ENCODE results near the gene SHTN1. TPM values are rescaled to one million over a fixed set of nuclear protein-coding genes. Genes with fewer than 3 reads are reported as not detected.

The SHTN1 gene
- total RNA-seq, 1 experiment from 2014 or later, result 67.8 TPM

DNA sequence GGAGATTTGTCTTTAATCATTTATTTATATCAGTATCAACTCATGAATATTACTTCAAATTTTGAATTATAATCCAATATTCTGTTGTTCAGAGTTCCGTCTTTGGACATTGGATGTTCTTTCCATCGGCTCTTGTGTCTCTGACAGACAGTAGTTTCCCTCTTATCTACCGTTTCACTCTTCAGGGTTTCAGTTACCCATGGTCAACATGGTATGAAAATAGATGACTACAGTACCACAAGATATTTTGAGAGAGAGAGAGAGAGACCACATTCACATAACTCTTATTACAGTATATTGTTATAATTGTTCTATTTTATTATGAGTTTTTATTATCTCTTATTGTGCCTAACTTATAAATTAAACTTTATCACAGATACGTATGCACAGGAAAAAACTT, 6.8 kb downstream of the SHTN1 start:
- Histone ChIP-seq H3K27ac (ENCODE audit: low read length) (no peak overlapping the region), H3K4me1 (ENCODE audit: control insufficient read depth, insufficient read depth, low read length) (peaks cover 13% of the 10 kb centered on the region), H3K4me3 (ENCODE audit: low read depth in 2 of 2, low read length in 2 of 2) (no peak overlapping the region), H3K36me3 (ENCODE audit: control insufficient read depth, insufficient read depth, low read length) (no peaks in the 10 kb centered on the region), H3K27me3 (ENCODE audit: control insufficient read depth, insufficient read depth, low read length) (no peaks in the 10 kb centered on the region), H3K9me3 (ENCODE audit: control insufficient read depth, insufficient read depth, low read depth, low read length) (no peaks in the 10 kb centered on the region)
- POLR2A ChIA-PET, result no interaction called here
- TF ChIP-seq, protein P1, sequence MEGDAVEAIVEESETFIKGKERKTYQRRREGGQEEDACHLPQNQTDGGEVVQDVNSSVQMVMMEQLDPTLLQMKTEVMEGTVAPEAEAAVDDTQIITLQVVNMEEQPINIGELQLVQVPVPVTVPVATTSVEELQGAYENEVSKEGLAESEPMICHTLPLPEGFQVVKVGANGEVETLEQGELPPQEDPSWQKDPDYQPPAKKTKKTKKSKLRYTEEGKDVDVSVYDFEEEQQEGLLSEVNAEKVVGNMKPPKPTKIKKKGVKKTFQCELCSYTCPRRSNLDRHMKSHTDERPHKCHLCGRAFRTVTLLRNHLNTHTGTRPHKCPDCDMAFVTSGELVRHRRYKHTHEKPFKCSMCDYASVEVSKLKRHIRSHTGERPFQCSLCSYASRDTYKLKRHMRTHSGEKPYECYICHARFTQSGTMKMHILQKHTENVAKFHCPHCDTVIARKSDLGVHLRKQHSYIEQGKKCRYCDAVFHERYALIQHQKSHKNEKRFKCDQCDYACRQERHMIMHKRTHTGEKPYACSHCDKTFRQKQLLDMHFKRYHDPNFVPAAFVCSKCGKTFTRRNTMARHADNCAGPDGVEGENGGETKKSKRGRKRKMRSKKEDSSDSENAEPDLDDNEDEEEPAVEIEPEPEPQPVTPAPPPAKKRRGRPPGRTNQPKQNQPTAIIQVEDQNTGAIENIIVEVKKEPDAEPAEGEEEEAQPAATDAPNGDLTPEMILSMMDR (IDR thresholded peaks at IDR 0.05), result no peak
- TF ChIP-seq SIN3A (IDR thresholded peaks at IDR 0.05; ENCODE audit: borderline replicate concordance, insufficient read depth, low read depth, low read length), result no peak
- TF ChIP-seq POLR2AphosphoS5 (IDR thresholded peaks at IDR 0.05; ENCODE audit: low read depth, low read length), result no peak
- no peak for TF ChIP-seq TCF7L2 (IDR thresholded peaks at IDR 0.05; ENCODE audit: low read depth, low read length)
- TF ChIP-seq, protein P2, sequence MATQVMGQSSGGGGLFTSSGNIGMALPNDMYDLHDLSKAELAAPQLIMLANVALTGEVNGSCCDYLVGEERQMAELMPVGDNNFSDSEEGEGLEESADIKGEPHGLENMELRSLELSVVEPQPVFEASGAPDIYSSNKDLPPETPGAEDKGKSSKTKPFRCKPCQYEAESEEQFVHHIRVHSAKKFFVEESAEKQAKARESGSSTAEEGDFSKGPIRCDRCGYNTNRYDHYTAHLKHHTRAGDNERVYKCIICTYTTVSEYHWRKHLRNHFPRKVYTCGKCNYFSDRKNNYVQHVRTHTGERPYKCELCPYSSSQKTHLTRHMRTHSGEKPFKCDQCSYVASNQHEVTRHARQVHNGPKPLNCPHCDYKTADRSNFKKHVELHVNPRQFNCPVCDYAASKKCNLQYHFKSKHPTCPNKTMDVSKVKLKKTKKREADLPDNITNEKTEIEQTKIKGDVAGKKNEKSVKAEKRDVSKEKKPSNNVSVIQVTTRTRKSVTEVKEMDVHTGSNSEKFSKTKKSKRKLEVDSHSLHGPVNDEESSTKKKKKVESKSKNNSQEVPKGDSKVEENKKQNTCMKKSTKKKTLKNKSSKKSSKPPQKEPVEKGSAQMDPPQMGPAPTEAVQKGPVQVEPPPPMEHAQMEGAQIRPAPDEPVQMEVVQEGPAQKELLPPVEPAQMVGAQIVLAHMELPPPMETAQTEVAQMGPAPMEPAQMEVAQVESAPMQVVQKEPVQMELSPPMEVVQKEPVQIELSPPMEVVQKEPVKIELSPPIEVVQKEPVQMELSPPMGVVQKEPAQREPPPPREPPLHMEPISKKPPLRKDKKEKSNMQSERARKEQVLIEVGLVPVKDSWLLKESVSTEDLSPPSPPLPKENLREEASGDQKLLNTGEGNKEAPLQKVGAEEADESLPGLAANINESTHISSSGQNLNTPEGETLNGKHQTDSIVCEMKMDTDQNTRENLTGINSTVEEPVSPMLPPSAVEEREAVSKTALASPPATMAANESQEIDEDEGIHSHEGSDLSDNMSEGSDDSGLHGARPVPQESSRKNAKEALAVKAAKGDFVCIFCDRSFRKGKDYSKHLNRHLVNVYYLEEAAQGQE (IDR thresholded peaks at IDR 0.05; ENCODE audit: insufficient read depth in 1 of 2, low read depth in 2 of 2, low read length in 1 of 2), result no peak
- DNase-seq (ENCODE audit: low read depth, low spot score), result no peak
- CTCF ChIA-PET, result no interaction called here
- no peak for ATAC-seq
- in situ Hi-C loops (cut with HindIII; ENCODE audit: low pct_unique_long_range_greater_than_20kb, low sequenced_read_pairs), result no loop called here
- no TSS peak for BruUV-seq (replicated peaks)
- intact Hi-C loops (cut with micrococcal nuclease; ENCODE audit: unreplicated experiment), result no loop called here

DNA sequence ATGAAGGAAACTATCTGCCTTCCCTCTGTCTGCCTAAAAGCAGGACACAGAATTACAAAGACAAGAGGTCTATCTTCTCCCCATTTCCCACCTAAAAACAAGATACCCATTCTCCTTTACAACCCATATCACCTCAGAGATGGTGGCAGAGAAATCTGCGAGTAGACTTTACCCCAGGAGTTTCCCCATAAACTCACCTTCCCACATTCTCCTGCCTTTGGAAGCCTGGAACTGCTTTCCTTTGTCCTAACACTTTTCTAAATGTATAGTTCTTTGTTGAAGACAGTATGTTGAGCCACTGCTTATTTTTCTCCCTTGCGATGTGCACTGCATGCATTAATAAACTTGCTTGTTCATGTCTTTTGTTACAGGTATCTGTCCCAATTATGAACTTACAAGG, 8.0 kb downstream of the SHTN1 start:
- ATAC-seq (no peak), DNase-seq (ENCODE audit: low read depth, low spot score) (no peak)
- ChIA-PET POLR2A (interaction anchor here (0.6 kb wide), 1 partner anchor 161 kb away, joined by 8 read pairs; no protein-coding TSS in a partner anchor), CTCF (no interaction called here)
- Histone ChIP-seq H3K9me3 (ENCODE audit: control insufficient read depth, insufficient read depth, low read depth, low read length) (no peaks in the 10 kb centered on the region), H3K27me3 (ENCODE audit: control insufficient read depth, insufficient read depth, low read length) (no peaks in the 10 kb centered on the region), H3K4me3 (ENCODE audit: low read depth in 2 of 2, low read length in 2 of 2) (no peak overlapping the region), H3K27ac (ENCODE audit: low read length) (no peak overlapping the region), H3K36me3 (ENCODE audit: control insufficient read depth, insufficient read depth, low read length) (no peaks in the 10 kb centered on the region), H3K4me1 (ENCODE audit: control insufficient read depth, insufficient read depth, low read length) (peaks cover 1% of the 10 kb centered on the region; the same call in 1 of the 2 replicates)
- in situ Hi-C loops (cut with HindIII; ENCODE audit: low pct_unique_long_range_greater_than_20kb, low sequenced_read_pairs) (no loop called here), intact Hi-C loops (cut with micrococcal nuclease; ENCODE audit: unreplicated experiment) (no loop called here)
- no TSS peak for BruUV-seq (replicated peaks)
- TF ChIP-seq POLR2AphosphoS5 (IDR thresholded peaks at IDR 0.05; ENCODE audit: low read depth, low read length) (no peak), SIN3A (IDR thresholded peaks at IDR 0.05; ENCODE audit: borderline replicate concordance, insufficient read depth, low read depth, low read length) (no peak), TCF7L2 (IDR thresholded peaks at IDR 0.05; ENCODE audit: low read depth, low read length) (no peak)
- TF ChIP-seq, protein P2 (IDR thresholded peaks at IDR 0.05; ENCODE audit: insufficient read depth in 1 of 2, low read depth in 2 of 2, low read length in 1 of 2), result no peak
- TF ChIP-seq, protein P1 (IDR thresholded peaks at IDR 0.05), result no peak
